NB4 (cell line): ENCODE measurements around the gene FXYD2.

ENCODE experiments used
- CTCF ChIP-seq: IDR thresholded peaks from one replicate; pipeline ENCODE4 v1.5.1; 2012; ENCODE audit warnings: low read depth, low read length
- MAX ChIP-seq: IDR thresholded peaks from 2 replicates; pipeline ENCODE4 v1.6.1; 2011; ENCODE audit warnings: low read depth, low read length
- POLR2A ChIP-seq: IDR thresholded peaks from 2 replicates; pipeline ENCODE4 v1.6.1; 2011; ENCODE audit warnings: mild to moderate bottlenecking; ENCODE audit not compliant: insufficient read length; ENCODE audit errors: extremely low read depth

DNA sequence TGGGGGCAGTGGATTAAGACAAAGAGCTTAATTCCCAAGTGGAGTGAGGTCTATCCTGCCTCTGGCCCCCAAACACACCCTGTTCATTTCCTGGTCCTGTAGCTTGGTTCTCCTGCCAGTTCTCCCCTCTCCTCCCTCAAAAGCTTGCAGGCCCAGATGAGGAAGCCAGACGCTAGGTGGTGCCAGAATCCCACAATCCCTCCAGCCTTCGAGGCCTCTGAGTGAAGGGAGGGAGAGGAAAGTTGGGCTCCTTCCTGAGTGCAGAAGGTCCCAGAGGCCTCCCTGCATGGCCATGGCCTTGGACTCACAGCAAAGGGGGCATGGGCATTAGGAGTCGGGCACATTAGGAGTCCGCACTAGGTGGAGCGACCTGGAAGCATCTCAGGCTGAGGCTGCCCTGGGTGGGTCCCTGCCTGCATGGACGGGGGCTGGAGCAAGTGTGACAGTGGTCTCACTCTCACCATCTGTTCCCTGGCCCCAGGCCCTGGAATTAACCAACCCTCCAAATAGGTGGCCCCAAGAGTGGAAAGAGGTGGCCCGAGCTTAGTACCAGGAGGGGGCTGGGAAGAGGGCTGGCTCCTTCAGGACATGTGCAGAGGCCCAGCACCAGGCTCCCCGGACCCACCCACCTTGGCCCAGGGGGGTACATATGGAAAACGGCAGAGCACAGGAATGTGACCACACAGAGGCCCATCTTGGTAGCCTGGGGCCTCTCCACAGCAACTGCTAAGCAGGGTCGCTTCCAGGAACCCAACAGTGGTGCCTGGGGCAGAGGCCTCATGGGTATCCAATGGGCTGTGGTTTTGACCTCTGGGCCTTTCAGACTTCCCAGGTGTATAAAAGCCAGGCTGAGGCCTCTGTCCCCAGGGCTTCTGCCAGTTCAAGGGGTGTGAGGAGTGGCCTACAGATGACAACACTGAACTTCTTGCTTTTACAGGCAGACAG is 5.2 kb downstream of the FXYD2 start:
- TF ChIP-seq POLR2A (no peak), CTCF (peak; percentile 80), MAX (no peak)
